KMS-11 (cell line): ENCODE results near the gene PLEKHA4.

Experiments used
- H2AFZ ChIP-seq: fragments of 200-600 bp; sonication (generic); 2 replicates; pipeline ENCODE4 v1.6.1; 2016; ENCODE audit warnings: antibody characterized with exemption, mixed run types, low read depth
- H3K27ac ChIP-seq: fragments of 200-600 bp; sonication (generic); 2 replicates; pipeline ENCODE4 v1.6.1; 2016; ENCODE audit warnings: mild to moderate bottlenecking, mixed run types
- H3K27me3 ChIP-seq: fragments of 200-600 bp; sonication (generic); 2 replicates; pipeline ENCODE4 v1.6.1; 2017; ENCODE audit warnings: mild to moderate bottlenecking, low read depth, mixed run types, moderate library complexity; ENCODE audit not compliant: insufficient read depth
- H3K36me3 ChIP-seq: fragments of 200-600 bp; sonication (generic); 2 replicates; pipeline ENCODE4 v1.6.1; 2017; ENCODE audit warnings: mild to moderate bottlenecking, mixed run types; ENCODE audit not compliant: insufficient read depth
- H3K4me1 ChIP-seq: fragments of 200-600 bp; sonication (generic); 2 replicates; pipeline ENCODE4 v1.6.1; 2016; ENCODE audit warnings: mild to moderate bottlenecking, low read depth, mixed run types; ENCODE audit not compliant: poor library complexity, severe bottlenecking
- H3K4me2 ChIP-seq: fragments of 200-600 bp; sonication (generic); 2 replicates; pipeline ENCODE4 v1.7.0; 2016; ENCODE audit warnings: mild to moderate bottlenecking, mixed run types
- H3K4me3 ChIP-seq: fragments of 200-600 bp; sonication (generic); IDR thresholded peaks from 2 replicates; pipeline ENCODE4 v1.6.1; 2017; ENCODE audit warnings: low read depth, low read length, mixed read lengths; ENCODE audit not compliant: insufficient read depth
- H3K79me2 ChIP-seq: fragments of 200-600 bp; sonication (generic); 2 replicates; pipeline ENCODE4 v1.6.1; 2016; ENCODE audit warnings: low read depth, mixed run types; ENCODE audit not compliant: insufficient read depth
- H3K9ac ChIP-seq: fragments of 200-600 bp; sonication (generic); 2 replicates; pipeline ENCODE4 v1.6.1; 2016; ENCODE audit warnings: mild to moderate bottlenecking, mixed run types
- H4K20me1 ChIP-seq: fragments of 200-600 bp; sonication (generic); 2 replicates; pipeline ENCODE4 v1.6.1; 2016; ENCODE audit warnings: mild to moderate bottlenecking, mixed run types; ENCODE audit not compliant: insufficient read depth
- TF ChIP-seq, protein P1 (sequence below): fragments of 200-600 bp; sonication (generic); conservative IDR thresholded peaks from 2 replicates; pipeline ENCODE4 v1.6.1; 2017; ENCODE audit warnings: low read depth, mild to moderate bottlenecking, antibody characterized with exemption, low read length, moderate library complexity, mixed read lengths

PLEKHA4 gene

DNA sequence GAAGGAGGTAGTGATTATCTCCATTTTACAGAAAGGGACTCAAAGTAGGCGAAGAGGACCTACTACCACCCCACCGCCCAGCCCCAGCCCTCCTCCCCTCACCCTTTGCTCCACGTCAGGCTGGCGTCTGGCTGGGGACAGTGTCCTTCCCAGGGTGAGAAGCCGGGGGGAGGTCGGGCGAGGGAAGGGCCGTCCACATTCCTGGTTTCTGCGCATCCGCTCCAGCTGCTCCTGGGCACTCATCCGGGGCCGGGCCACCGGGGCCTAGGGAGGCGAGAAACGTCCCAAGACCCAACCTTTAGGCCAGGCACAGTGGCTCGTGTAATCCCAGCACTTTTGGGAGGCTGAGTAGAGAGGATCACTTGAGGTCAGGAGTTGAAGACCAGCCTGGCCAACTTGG is 27.4 kb downstream of the PLEKHA4 start:
- Histone ChIP-seq H3K27ac (no peak overlapping the region), H4K20me1 (no peaks in the 10 kb centered on the region), H3K4me3 (no peak overlapping the region), H3K4me2 (no peak overlapping the region), H3K36me3 (no peaks in the 10 kb centered on the region), H3K79me2 (no peaks in the 10 kb centered on the region), H3K4me1 (peaks cover 12% of the 10 kb centered on the region), H2AFZ (no peak overlapping the region), H3K27me3 (no peaks in the 10 kb centered on the region; the same call in 1 of the 2 replicates), H3K9ac (no peak overlapping the region)
- TF ChIP-seq, protein P1, sequence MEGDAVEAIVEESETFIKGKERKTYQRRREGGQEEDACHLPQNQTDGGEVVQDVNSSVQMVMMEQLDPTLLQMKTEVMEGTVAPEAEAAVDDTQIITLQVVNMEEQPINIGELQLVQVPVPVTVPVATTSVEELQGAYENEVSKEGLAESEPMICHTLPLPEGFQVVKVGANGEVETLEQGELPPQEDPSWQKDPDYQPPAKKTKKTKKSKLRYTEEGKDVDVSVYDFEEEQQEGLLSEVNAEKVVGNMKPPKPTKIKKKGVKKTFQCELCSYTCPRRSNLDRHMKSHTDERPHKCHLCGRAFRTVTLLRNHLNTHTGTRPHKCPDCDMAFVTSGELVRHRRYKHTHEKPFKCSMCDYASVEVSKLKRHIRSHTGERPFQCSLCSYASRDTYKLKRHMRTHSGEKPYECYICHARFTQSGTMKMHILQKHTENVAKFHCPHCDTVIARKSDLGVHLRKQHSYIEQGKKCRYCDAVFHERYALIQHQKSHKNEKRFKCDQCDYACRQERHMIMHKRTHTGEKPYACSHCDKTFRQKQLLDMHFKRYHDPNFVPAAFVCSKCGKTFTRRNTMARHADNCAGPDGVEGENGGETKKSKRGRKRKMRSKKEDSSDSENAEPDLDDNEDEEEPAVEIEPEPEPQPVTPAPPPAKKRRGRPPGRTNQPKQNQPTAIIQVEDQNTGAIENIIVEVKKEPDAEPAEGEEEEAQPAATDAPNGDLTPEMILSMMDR: no peak

DNA sequence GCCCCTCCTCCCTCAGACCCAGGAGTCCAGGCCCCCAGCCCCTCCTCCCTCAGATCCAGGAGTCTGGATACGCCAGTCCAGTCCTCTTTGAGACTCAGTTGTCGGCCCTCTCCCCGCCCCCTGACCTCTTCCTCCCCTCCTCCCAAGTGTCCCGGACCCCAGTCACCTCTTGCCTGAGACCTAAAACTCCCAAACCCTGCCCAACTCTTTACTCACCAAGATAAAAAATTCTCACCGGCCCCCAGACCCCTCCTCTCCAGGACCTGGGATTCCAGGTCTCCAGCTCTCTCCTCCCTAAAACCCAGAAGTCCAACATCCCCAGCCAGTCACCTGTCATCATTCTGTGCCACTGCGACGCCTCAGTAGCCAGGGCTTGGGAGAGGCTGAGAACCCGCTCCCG is 30.7 kb downstream of the PLEKHA4 start:
- no peaks in the 10 kb centered on the region for H3K79me2 ChIP-seq
- H3K27me3 ChIP-seq: no peaks in the 10 kb centered on the region; the same call in 1 of the 2 replicates
- no peaks in the 10 kb centered on the region for H4K20me1 ChIP-seq
- no peaks in the 10 kb centered on the region for H3K36me3 ChIP-seq
- no peak overlapping the region for H3K9ac ChIP-seq
- TF ChIP-seq, protein P1: no peak
- peaks cover 14% of the 10 kb centered on the region for H3K4me1 ChIP-seq
- no peak overlapping the region; the same call in 1 of the 2 replicates for H3K4me2 ChIP-seq
- peak overlapping the region; percentile 100; the same call in 1 of the 2 replicates for H2AFZ ChIP-seq
- no peak overlapping the region for H3K27ac ChIP-seq
- no peak overlapping the region for H3K4me3 ChIP-seq

DNA sequence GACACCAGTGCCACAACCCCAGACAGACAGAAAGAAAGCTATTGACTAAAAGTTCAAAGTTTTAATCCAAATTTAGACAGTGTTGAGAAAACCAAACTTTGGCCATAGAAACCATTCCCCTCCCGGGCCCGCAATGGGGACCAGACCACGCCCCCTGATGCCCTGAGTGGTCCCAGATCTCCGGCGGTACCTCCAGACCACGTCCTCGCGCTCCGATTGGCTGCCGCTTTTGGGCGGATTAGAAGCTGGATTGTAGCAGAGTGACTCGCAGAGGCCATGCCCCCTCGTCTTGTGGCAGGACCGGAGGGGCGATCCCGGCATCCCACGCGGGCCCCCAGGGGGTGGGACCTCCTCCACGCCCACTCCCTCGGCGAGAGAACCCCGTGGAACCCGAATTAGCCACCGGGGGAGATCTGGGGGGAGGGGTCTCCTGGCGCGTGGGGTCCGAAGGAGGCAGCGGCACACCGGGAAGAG is 31.3 kb downstream of the PLEKHA4 start:
- H3K4me1 ChIP-seq: peaks cover 14% of the 10 kb centered on the region
- peak overlapping the region; percentile 100 for H2AFZ ChIP-seq
- H3K9ac ChIP-seq: peak overlapping the region; percentile 45; the same call in 1 of the 2 replicates
- no peak overlapping the region for H3K27ac ChIP-seq
- TF ChIP-seq, protein P1: no peak
- peak overlapping the region; percentile 98 for H3K4me2 ChIP-seq
- no peaks in the 10 kb centered on the region for H4K20me1 ChIP-seq
- no peaks in the 10 kb centered on the region for H3K79me2 ChIP-seq
- H3K4me3 ChIP-seq: no peak overlapping the region
- no peaks in the 10 kb centered on the region; the same call in 1 of the 2 replicates for H3K27me3 ChIP-seq
- no peaks in the 10 kb centered on the region for H3K36me3 ChIP-seq

DNA sequence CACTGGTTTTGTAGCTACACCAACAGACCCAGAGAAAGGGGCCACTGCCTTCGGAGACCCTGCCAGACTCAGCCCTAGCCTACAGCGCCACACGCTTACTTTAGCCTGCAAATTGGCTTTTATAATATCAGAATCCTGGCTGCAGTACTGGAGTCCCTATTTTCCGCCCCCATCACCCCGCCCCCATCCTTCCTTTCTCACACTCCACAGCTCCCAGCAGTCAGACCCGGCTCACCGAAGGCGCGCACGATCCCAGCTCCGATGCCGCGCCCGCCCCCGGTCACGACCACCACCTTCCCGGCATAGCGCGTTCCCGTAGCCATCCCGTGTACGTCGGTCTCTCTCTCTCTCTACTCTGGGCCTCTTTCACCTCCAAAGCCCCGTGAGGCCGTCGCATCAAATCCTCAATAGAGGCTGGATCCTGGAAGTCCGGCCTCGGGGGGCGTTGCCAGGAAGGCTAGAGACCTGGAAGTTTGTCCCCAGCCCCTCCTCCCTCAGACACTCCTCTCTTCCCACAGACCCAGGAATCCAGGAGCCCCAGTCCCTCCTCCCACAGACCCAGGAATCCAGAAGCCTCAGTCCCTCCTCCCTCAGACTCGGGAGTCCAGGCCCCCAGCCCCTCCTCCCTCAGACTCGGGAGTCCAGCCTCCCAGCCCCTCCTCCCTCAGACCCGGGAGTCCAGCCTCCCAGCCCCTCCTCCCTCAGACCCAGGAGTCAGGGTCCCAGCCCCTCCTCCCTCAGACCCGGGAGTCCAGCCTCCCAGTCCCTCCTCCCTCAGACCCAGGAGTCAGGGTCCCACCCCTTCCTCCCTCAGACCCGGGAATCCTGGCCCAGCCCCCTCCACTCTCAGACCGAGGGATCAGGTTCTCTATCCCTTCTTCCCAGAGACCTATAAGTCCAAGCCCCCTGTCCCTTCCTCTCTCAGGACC is 32.1 kb downstream of the PLEKHA4 start, which contains the start of gene HSD17B14:
Gene HSD17B14, minus strand, starts transcription at position 403 of the 929 bp plus-strand sequence. Its CDS starts 80 bp downstream, at position 323.
- H3K4me2 ChIP-seq: peak within 1 kb of the TSS; percentile 98
- peaks cover 14% of the 10 kb centered on the region for H3K4me1 ChIP-seq
- H3K4me3 ChIP-seq: no peak within 1 kb of the TSS
- TF ChIP-seq, protein P1: peak; percentile 47
- no peaks in the 10 kb centered on the region; the same call in 1 of the 2 replicates for H3K27me3 ChIP-seq
- H3K36me3 ChIP-seq: no peaks in the 10 kb centered on the region
- H3K79me2 ChIP-seq: no peaks in the 10 kb centered on the region
- peak within 1 kb of the TSS; percentile 100 for H2AFZ ChIP-seq
- H4K20me1 ChIP-seq: no peaks in the 10 kb centered on the region
- 0 out of 2 replicates have a peak within 1 kb of the TSS, but pooled peaks have one; percentile 15 for H3K27ac ChIP-seq
- peak within 1 kb of the TSS; percentile 45; the same call in 1 of the 2 replicates for H3K9ac ChIP-seq
